Pancreas (tissue), 10 donors: Measurements from ENCODE around the gene CD300C. TPM values are rescaled to one million over a fixed set of nuclear protein-coding genes. Genes with fewer than 3 reads are reported as not detected.
"Not testable (repeated sequence)": the region's sequence is repeated elsewhere in the genome, so short reads cannot be mapped to it uniquely, and the experiment has no call there.

Source experiments
- ATAC-seq, 4 donors: fragments of 200-7000 bp; cut with Tn5 transposase; one replicate each; pipeline versions ENCODE4 v1.8.0 to v1.9.1; 2020; ENCODE audit warnings: mild to moderate bottlenecking in 4 of 4, moderate library complexity in 4 of 4
- DNase-seq, 6 donors: peaks; one replicate each; pipeline ENCODE4 v3.0.0-alpha.2; 2020
- FAIRE-seq: peaks from 2 replicates; lab custom pipeline; 2012; peaks lifted over from hg19 to GRCh38; lab: Jason Lieb, UNC
- H3K27ac ChIP-seq, 4 donors: fragments of 200-600 bp; sonication (generic); 1 replicate in 3 of 4; 2 replicates in 1 of 4; pipeline versions ENCODE4 v1.5.0 to v1.8.0; 2020
- H3K27me3 ChIP-seq, 4 donors: fragments of 200-600 bp; one replicate each; pipeline ENCODE4 v1.8.0; 2021
- H3K36me3 ChIP-seq, 3 donors: fragments of 200-600 bp; sonication (generic) in 1 of 3; one replicate each; pipeline versions ENCODE4 v1.5.0 to v1.8.0; 2020 to 2021
- H3K4me1 ChIP-seq, 3 donors: fragments of 200-600 bp; one replicate each; pipeline ENCODE4 v1.8.0; 2021
- H3K4me3 ChIP-seq, 4 donors: fragments of 200-600 bp; sonication (generic) in 2 of 4; one replicate each; pipeline versions ENCODE4 v1.5.0 to v1.8.0; 2020 to 2021
- H3K9me3 ChIP-seq, 4 donors: fragments of 200-600 bp; one replicate each; pipeline ENCODE4 v1.8.0; 2021
- WGBS, 2 donors: extraction: QIAGEN DNeasy Blood & Tissue Kit; methylation state at CpG; one replicate each; pipeline ENCODE4 v1.1.7; 2013; 5-methylcytosine and 5-hydroxymethylcytosine counted together
- intact Hi-C, 3 donors: fragments of 100-400 bp; cut with DNase I; formaldehyde crosslinking; loops; one replicate each; pipeline versions ENCODE4 v1.11.1 to v1.14.2; 2022
- polyA plus RNA-seq, 2 donors: library from polyadenylated mRNA; stranded (reverse); fragments of 200-250 nt; gene quantifications; one replicate each; pipeline ENCODE4 v1.2.3, GENCODE V29; 2013
- total RNA-seq, 6 donors: library from RNA; stranded (reverse); fragmentation: NEBNext Ultra II Directional in 4 of 6; extraction: Animal tissue kit (Norgen Biotek cat#: 25700) in 4 of 6; gene quantifications; one replicate each; pipeline versions ENCODE4 v1.2.1 to v1.2.4, GENCODE V29; 2021 to 2023
- TF ChIP-seq, protein P1 (sequence below), 4 donors: fragments of 200-600 bp; sonication (generic) in 3 of 4; IDR thresholded peaks; one replicate each; pipeline versions ENCODE4 v1.5.0 to v1.8.0; 2021; ENCODE audit warnings: antibody characterized with exemption in 4 of 4
- donor health status: healthy with polysubstance abuse.
- donor health status: DM: no; HTN: no; CAD: no; lungs with moderate emphysema.
- donor health status: DM: no; HTN: no; CAD: no.
- donor health status: control.
- donor health status: control.
- donor health status: Bipolar disorder and iron deficiency.
- donor health status: DM: yes; HTN: yes; CAD: no.
- donor health status: DM: no; HTN: no; CAD: no.
- donor health status: DM: no; HTN: no; CAD: no.
- donor health status: DM: yes; HTN: yes; CAD: no.

CD300C gene
- total and polyA plus RNA-seq, 8 donors = 0.19 to 1.5 (median 0.22) TPM; not detected in 1

DNA sequence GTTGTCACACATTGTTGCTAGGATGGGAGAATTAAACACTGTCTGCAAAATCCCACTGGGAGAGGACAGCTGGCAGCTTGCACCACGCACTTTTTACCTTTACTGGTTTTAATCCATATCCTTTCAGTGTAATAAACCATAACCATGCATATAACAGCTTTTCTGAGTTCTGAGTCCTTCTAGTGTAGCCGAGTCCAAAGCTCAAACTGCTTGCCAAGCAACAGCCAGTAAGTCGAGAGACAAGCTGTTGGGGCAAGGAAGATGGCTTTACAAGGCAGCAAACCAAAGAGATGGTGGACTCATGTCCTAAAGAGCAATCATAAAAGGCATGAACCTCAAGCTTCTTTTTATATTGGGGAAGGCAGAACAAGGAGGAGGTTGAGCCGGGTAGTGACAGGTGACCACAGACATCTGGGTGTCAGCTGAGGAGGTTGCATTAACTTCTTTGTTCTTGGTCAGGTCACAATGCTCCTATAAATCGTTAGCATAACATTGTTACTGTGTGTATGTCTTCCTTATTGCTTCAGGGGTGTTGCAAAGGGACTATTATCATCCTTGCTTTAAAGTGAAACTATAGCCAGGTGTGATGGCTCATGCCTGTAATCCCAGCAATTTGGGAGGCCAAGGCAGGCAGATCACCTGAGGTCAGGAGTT, 28.7 kb upstream of the CD300C start:
- WGBS, 2 donors = 49 to 51% methylated on average over 5 of the region's 5 CpGs
- Histone ChIP-seq H3K27me3 (no peaks in the 10 kb centered on the region), H3K27ac (no peak overlapping the region), H3K4me3 (no peak overlapping the region), H3K9me3 (no peaks in the 10 kb centered on the region), H3K4me1 (no peaks in the 10 kb centered on the region), H3K36me3 (no peaks in the 10 kb centered on the region)
- FAIRE-seq (no peak), DNase-seq (no peak), ATAC-seq (no peak)
- TF ChIP-seq, protein P1, sequence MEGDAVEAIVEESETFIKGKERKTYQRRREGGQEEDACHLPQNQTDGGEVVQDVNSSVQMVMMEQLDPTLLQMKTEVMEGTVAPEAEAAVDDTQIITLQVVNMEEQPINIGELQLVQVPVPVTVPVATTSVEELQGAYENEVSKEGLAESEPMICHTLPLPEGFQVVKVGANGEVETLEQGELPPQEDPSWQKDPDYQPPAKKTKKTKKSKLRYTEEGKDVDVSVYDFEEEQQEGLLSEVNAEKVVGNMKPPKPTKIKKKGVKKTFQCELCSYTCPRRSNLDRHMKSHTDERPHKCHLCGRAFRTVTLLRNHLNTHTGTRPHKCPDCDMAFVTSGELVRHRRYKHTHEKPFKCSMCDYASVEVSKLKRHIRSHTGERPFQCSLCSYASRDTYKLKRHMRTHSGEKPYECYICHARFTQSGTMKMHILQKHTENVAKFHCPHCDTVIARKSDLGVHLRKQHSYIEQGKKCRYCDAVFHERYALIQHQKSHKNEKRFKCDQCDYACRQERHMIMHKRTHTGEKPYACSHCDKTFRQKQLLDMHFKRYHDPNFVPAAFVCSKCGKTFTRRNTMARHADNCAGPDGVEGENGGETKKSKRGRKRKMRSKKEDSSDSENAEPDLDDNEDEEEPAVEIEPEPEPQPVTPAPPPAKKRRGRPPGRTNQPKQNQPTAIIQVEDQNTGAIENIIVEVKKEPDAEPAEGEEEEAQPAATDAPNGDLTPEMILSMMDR (IDR thresholded peaks at IDR 0.05) = no peak
- intact Hi-C loops = no loop called here

DNA sequence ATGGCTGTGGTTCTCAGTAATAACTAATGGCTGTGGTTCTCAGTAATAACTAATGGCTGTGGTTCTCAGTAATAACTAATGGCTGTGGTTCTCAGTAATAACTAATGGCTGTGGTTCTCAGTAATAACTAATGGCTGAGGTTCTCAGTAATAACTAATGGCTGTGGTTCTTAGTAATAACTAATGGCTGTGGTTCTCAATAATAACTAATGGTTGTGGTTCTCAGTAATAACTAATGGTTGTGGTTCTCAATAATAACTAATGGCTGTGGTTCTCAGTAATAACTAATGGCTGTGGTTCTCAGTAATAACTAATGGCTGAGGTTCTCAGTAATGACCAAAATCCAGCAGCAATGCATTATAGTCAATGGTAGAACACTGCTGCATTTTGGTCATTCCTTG, 27.7 kb upstream of the CD300C start:
- DNase-seq, intact Hi-C loops, H3K4me1 ChIP-seq, H3K9me3 ChIP-seq, ATAC-seq, H3K36me3 ChIP-seq, H3K27me3 ChIP-seq, FAIRE-seq, H3K27ac ChIP-seq, H3K4me3 ChIP-seq: not testable (repeated sequence)

DNA sequence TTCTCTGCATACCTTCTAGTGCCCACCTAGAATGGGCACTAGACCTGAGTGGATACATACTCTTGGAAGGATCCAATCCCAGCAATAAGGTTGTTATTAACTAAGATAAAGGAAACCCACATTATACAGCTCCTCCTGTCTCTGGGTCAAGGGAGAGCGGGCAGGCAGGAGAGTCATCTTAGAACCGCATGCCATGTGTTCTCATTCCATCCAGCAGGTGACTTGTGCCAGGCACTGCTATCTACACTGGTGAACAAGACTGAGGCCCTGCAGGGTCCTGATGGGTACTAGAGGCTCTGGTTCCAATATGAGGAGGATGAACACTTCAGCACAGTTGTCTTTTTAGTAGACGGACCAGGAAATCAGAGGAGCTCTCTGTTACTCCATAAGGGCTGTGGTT, 27.3 kb upstream of the CD300C start:
- no peaks in the 10 kb centered on the region for H3K36me3 ChIP-seq
- WGBS, 2 donors = 74 to 76% methylated on average over 3 of the region's 3 CpGs
- DNase-seq = no peak
- no peaks in the 10 kb centered on the region for H3K4me1 ChIP-seq
- FAIRE-seq = no peak
- no peak overlapping the region for H3K27ac ChIP-seq
- no peak for ATAC-seq
- H3K4me3 ChIP-seq = no peak overlapping the region
- TF ChIP-seq, protein P1 (IDR thresholded peaks at IDR 0.05) = no peak
- intact Hi-C loops = no loop called here
- H3K9me3 ChIP-seq = no peaks in the 10 kb centered on the region
- H3K27me3 ChIP-seq = no peaks in the 10 kb centered on the region

DNA sequence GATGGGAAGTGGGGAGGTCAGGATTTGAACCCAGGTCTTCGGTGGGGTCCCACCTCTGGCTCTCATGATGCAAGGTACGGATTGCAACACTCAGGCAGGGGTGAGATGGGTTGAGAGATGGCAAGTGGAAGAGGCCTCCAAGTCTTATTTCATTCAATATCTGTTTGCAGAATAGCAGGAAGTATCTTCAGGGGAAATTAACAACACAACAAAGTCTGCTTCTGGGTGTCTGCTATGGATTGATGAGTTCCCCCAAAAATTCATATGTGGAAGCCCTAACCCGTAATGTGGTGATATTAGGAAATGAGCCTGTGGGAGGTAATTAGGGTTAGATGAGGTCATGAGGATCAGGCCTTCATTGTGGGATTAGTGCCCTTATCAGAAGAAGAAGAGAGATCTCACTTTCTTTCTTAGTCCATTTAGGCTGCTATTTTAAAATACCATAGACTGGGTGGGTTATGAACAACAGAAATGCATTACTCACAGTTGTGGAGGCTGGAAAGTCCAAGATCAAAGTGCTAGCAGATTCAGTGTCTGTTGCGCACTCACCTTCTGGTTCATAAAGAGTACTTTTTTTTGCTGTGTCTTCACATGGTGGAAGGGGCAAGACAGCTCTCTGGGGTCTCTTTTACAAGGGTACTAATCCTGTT, 25.8 kb upstream of the CD300C start:
- 62 to 71% methylated on average over 4 of the region's 4 CpGs for WGBS, 2 donors
- intact Hi-C loops = no loop called here
- no peaks in the 10 kb centered on the region for H3K27me3 ChIP-seq
- no peaks in the 10 kb centered on the region for H3K4me1 ChIP-seq
- no peak overlapping the region for H3K27ac ChIP-seq
- DNase-seq (no peak), FAIRE-seq (no peak), ATAC-seq (no peak)
- H3K9me3 ChIP-seq = no peaks in the 10 kb centered on the region
- no peaks in the 10 kb centered on the region for H3K36me3 ChIP-seq
- TF ChIP-seq, protein P1 (IDR thresholded peaks at IDR 0.05) = no peak
- no peak overlapping the region for H3K4me3 ChIP-seq

DNA sequence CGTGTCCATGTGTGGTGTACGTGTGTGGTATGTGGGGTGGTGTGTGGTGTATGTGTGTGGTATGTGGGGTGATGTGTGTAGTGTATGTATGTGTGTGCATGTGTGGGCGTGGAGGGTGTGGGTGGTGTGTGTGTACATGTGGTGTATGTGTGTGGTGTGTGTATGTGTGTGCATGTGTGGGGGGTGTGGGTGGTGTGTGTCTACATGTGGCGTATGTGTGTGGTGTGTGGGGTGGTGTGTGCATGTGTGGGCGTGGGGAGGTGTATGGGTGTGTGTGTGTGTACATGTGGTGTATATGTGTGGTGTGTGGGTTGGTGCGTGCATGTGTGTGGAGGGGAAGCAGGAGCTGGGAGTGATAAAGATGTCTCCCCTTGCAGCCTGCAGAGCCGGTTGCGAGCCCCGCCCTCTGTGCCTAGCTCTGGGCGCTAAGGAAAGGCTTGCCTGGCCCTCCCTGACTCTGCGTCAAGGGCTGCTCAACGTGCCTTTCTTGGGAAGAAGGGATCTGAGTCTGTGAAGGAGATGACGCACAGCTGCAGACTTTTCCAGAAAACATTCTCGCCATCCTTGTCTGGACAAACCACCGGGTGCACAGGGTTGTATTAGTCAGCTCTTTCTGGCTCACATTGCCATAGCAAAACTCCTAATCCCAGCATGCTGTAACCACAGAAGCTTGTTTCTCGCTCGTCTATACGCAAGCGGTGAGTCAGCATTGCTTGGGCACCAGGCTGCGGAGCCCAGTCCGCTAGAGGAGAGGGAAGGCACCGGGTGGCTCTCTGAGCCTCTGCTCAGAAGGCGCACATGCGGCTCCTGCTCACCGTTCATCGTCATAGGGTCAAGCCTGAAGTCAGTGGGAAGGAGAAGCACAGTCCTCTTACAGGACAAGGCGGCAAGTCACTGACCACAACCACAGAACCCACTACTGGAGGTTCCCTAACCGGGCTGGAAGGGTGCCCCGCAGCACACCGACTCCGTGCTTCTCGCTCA, 23.4 kb upstream of the CD300C start:
- no peaks in the 10 kb centered on the region for H3K9me3 ChIP-seq
- H3K4me1 ChIP-seq = no peaks in the 10 kb centered on the region
- no peak overlapping the region for H3K4me3 ChIP-seq
- FAIRE-seq = no peak
- no peaks in the 10 kb centered on the region for H3K27me3 ChIP-seq
- no peaks in the 10 kb centered on the region for H3K36me3 ChIP-seq
- WGBS, 2 donors = 51 to 66% methylated on average over 32 of the region's 32 CpGs
- intact Hi-C loops = no loop called here
- peak in 3 of 4 donors; percentile 59 to 81 (median 74) for ATAC-seq
- no peak overlapping the region for H3K27ac ChIP-seq
- TF ChIP-seq, protein P1 (IDR thresholded peaks at IDR 0.05) = no peak
- peak in 1 of 6 donors; percentile 53 for DNase-seq
